GM21423 (cell line): ENCODE results near the gene SLIT1.
"Not testable (repeated sequence)": the region's sequence is repeated elsewhere in the genome, so short reads cannot be mapped to it uniquely, and the experiment has no call there.

Experiments
- ATAC-seq: cut with Tn5 transposase; IDR thresholded peaks from one replicate; pipeline ENCODE4 v1.9.1; 2021; ENCODE audit warnings: mild to moderate bottlenecking, moderate library complexity; ENCODE audit not compliant: unreplicated experiment

SLIT1 gene

GRCh38 chr10:97048649-97049427 lies 136.9 kb downstream of the SLIT1 start:
- no peak for ATAC-seq

DNA sequence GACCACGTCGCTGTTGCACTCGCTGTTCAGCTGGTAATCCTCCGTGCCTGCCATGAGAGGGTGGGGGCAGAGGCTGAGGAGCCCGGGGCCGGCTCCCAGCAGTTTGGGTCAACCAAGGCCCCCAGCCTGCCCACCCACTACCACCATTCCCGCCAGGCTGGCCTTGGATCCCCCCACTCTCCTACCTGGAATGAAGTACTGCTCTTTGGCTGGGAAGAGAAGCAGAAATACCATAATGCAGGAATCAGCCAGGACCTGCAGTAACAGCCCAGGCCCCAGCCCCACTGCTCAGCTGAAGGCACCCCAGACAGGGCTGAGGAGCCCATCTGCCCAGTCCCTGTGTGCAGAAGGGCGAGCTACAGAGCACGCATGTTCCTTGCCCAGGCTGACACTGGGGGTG lies 138.0 kb downstream of the SLIT1 start:
- ATAC-seq = no peak

GRCh38 chr10:97047083-97047736 lies 138.5 kb downstream of the SLIT1 start:
- no peak for ATAC-seq

GRCh38 chr10:97046456-97047082 lies 139.2 kb downstream of the SLIT1 start:
- no peak for ATAC-seq

- no peak for ATAC-seq
Measured at GRCh38 chr10:97043563-97043855, 142.2 kb downstream of the SLIT1 start.

DNA sequence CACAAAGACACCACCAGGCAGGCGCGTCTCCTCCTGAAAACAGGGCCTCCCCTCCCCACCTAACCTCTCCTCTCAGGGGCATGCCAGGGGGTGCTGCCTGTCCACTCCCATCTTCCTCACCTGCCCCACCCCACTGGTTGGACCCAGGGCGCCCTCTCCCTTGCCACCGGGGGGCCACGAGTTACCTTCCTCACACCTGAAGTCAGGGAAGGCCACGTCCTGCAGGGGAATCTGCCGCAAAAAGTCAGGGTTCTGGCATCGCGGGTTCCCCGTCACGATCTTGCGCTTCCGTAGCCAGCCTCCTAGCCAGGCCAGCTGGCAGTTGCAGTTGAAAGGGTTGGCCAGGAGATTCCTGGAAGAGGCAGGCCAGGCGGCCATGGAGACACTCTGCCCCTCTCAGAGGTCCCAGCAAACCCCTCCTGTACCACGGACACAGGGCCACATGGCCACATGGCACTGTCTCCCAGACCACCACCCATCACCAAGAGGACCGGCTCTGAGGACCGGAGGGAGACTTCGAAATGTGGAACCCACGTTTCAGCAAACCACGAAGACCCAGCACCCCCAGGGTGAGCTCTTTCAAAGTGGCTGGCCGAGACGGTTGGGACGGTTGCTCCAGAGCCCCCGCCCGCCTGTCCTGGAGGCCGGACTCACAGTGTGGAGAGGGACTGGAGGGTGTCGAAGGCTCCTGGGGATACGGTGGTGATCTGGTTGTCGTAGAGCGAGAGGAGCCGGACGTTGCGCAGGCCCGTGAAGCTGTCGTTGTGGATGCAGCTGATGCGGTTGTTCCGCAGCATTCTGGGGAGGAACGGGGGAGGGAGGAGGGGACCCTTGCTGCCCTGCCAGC lies 142.8 kb downstream of the SLIT1 start:
- ATAC-seq = no peak

GRCh38 chr10:97042081-97042480 lies 143.7 kb downstream of the SLIT1 start:
- ATAC-seq = no peak

DNA sequence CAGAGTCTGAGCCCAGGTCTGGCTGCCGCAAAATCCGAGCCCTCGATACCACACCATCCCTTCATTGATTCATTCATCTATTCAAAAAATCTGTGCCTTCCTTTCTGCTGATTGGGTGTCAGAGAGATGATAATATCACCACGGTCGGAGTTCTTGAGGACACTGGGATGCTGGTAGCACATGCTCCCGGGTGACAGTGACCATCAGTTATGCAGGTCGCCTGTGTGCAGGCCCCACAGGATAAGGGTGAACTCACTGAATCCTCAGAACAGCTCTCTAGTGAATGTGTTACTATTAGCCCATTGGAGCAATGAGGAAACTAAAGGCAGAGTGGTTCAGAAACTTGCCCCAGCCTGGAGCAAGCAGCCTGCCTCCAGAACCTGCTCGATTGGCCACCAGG lies 145.1 kb downstream of the SLIT1 start:
- ATAC-seq = no peak

GRCh38 chr10:97040248-97040584 lies 145.5 kb downstream of the SLIT1 start:
- no peak for ATAC-seq

DNA sequence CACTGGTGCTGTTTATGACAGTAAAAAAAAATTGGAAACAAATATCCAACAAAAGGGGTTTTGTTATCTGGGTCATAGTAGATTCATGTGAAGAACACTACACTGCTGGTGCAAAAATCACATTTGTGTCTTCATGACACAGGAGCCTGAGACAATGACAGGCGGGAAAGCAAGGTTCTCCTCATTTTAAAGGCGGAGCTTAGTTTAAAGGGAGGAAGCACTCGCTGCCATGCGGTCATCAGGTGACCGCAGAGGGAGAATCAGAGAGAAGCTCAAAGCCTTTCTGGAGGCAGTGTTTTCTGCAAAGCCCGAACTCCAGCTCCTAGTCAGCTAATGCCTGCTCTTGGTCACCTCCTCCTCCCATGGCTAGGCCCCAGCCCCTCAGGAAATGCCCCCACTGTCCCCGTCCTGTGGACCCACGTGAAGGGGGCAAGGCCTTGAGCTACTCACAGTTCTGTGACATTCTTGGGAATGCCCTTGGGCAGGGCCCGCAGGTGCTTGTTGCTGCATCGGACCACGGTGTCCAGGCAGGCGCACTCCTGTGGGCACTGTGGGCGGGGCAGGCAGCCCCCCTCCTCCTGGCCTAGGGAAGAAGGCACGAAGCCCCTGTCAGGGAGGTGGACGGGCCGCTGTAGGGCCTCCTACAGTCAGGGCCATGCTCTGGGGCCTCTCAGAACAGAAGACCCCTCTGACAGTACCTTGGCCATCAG lies 146.1 kb downstream of the SLIT1 start:
- ATAC-seq = no peak

GRCh38 chr10:97038688-97039087 lies 147.1 kb downstream of the SLIT1 start:
- no peak for ATAC-seq

DNA sequence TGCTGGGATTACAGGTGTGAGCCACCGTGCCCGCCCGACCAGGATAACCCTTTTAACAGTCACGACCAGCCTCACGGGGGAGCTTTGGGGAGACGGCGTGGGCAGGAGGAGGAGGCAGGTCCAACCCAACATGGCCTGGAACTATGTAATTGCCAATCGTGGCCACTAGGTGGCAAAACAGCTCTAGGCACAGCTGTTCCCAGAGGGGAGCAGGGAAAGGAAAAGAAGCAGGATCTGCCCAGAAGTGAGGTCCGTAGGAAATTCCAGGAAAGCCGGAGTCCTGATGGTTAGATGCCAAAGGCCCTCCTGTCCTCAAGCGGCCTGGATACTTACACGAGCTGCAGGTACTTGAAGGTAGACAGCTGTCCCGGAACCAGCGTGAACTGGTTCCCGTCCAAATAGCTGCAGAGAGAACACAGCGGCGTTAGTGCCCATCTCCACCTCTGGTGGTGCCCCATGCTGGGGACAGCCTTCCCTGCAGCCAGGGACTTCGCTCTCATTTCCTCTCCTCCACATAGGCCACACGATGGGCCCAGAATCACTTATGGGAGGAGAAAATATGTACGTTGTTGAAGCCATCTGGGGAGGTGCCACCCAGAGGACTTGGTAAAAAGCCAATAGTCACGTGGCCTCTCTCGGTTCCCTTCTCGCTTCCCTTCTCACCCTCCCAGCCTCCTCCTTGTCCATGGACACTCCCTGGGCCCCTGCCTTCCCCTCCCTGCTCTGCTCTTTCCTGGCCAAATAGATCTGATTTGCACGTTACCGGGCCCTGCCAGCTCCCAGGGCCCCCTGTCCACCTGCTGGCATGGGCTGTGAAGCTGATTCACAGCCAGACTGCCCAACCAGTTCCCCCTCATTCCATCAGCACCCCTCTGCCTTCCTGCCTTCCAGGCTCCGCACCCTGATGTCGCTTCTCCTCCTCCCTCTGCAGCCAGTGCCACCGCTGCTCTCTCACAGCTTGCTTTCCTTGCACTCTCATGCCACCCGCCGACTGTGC lies 148.1 kb downstream of the SLIT1 start:
- ATAC-seq = peak; percentile 55

- ATAC-seq = no peak
Measured at GRCh38 chr10:97034958-97035769, 150.6 kb downstream of the SLIT1 start.

- ATAC-seq = no peak
Measured at GRCh38 chr10:97034301-97034700, 151.5 kb downstream of the SLIT1 start.

DNA sequence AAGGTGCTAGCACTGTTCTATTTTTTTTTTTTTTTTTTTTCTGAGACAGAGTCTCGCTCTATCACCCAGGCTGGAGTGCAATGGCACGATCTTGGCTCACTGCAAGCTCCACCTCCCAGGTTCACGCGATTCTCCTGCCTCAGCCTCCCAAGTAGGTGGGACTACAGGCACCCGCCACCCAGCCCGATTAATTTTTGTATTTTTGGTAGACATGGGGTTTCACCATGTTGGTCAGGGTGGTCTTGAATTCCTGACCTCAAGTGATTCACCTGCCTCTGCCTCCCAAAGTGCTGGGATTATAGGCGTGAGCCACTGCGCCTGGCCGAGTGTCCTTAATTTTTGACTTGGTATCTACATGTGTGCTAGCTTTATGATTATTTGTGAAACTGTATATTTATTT lies 151.9 kb downstream of the SLIT1 start:
- ATAC-seq = not testable (repeated sequence)

GRCh38 chr10:97032624-97033023 lies 153.1 kb downstream of the SLIT1 start:
- no peak for ATAC-seq

GRCh38 chr10:97031459-97031858 lies 154.3 kb downstream of the SLIT1 start:
- ATAC-seq = no peak

DNA sequence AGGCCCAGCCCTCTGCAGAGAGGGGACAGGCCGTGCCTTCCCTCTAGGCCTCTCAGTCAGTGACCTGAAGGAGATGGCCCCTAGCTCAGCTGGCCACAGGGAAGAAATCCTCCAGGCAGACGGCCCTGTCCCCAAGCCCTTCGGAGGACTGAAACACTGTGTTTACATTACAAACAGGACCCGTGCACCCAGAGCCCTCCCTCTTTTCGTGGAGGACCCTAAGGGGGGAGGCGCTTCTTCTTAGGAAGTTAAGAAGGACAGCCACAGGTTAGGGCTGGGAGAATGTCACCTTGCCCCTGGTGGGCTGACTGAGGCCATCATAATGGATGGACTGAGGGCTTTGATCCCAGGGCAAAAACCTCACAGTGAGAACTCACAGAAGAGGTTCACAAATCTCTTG lies 154.9 kb downstream of the SLIT1 start:
- ATAC-seq = no peak

- no peak for ATAC-seq
Measured at GRCh38 chr10:97029271-97029670, 156.5 kb downstream of the SLIT1 start.
